Measurements from ENCODE around the gene ITIH6.
"Not testable (repeated sequence)": the region's sequence is repeated elsewhere in the genome, so short reads cannot be mapped to it uniquely, and the experiment has no call there.

The ITIH6 gene

GRCh38 chrX:54798137-54798536, at the start of gene ITIH6:
Gene ITIH6, minus strand, starts transcription at chrX:54798255. Its CDS starts 45 bp downstream, at chrX:54798210.
- FAIRE-seq, result no peak

- FAIRE-seq, result not testable (repeated sequence)
Measured at GRCh38 chrX:54847700-54848099, 49.6 kb upstream of the ITIH6 start.

- no peak for FAIRE-seq
Measured at GRCh38 chrX:54843050-54843449, 45.0 kb upstream of the ITIH6 start.

GRCh38 chrX:54842607-54843006, 44.6 kb upstream of the ITIH6 start:
- FAIRE-seq, result no peak

GRCh38 chrX:54841184-54841874, 43.3 kb upstream of the ITIH6 start:
- FAIRE-seq, result not testable (repeated sequence)

GRCh38 chrX:54838583-54838982, 40.5 kb upstream of the ITIH6 start:
- no peak for FAIRE-seq

GRCh38 chrX:54826598-54826997, 28.5 kb upstream of the ITIH6 start:
- no peak for FAIRE-seq

- no peak for FAIRE-seq
Measured at GRCh38 chrX:54825716-54826438, 27.8 kb upstream of the ITIH6 start.

- no peak for FAIRE-seq
Measured at GRCh38 chrX:54824722-54825121, 26.7 kb upstream of the ITIH6 start.

GRCh38 chrX:54824195-54824594, 26.1 kb upstream of the ITIH6 start:
- FAIRE-seq, result no peak

GRCh38 chrX:54821310-54821709, 23.3 kb upstream of the ITIH6 start:
- FAIRE-seq, result no peak

GRCh38 chrX:54820737-54821136, 22.7 kb upstream of the ITIH6 start:
- no peak for FAIRE-seq

- no peak for FAIRE-seq
Measured at GRCh38 chrX:54819201-54819600, 21.1 kb upstream of the ITIH6 start.

- FAIRE-seq, result no peak
Measured at GRCh38 chrX:54818221-54818620, 20.2 kb upstream of the ITIH6 start.

- FAIRE-seq, result no peak
Measured at GRCh38 chrX:54817220-54817820, 19.3 kb upstream of the ITIH6 start.

- no peak for FAIRE-seq
Measured at GRCh38 chrX:54812306-54812705, 14.3 kb upstream of the ITIH6 start.

GRCh38 chrX:54811301-54811885, 13.3 kb upstream of the ITIH6 start:
- FAIRE-seq, result no peak

GRCh38 chrX:54810532-54810931, 12.5 kb upstream of the ITIH6 start:
- FAIRE-seq, result no peak

GRCh38 chrX:54808605-54809483, 10.8 kb upstream of the ITIH6 start:
- peak; percentile 96 for FAIRE-seq

- FAIRE-seq, result no peak
Measured at GRCh38 chrX:54808109-54808604, 10.1 kb upstream of the ITIH6 start.

GRCh38 chrX:54807524-54808108, 9.6 kb upstream of the ITIH6 start, which contains the start of gene MAGED2:
Gene MAGED2, plus strand, starts transcription at chrX:54807745. Its CDS starts 1,587 bp downstream, at chrX:54809332.
- no peak for FAIRE-seq

- no peak for FAIRE-seq
Measured at GRCh38 chrX:54799046-54799445, 991 bp upstream of the ITIH6 start.

Measured in A204.1 (cell line).